Osteocyte (in vitro differentiated cells): Measurements from ENCODE around the gene PLEKHH1. TPM values are rescaled to one million over a fixed set of nuclear protein-coding genes. Genes with fewer than 3 reads are reported as not detected.

ENCODE experiments used
- DNase-seq: peaks from one replicate; pipeline ENCODE4 v3.0.0; 2021; ENCODE audit warnings: mixed read lengths; ENCODE audit not compliant: unreplicated experiment; ENCODE audit errors: extremely low spot score
- H3K27ac Mint-ChIP-seq: one replicate; pipeline ENCODE4 v1.8.0; 2021; ENCODE audit warnings: mild to moderate bottlenecking, mixed read lengths; ENCODE audit not compliant: unreplicated experiment
- H3K27me3 Mint-ChIP-seq: one replicate; pipeline ENCODE4 v1.8.0; 2021; ENCODE audit warnings: mixed read lengths; ENCODE audit not compliant: unreplicated experiment
- H3K36me3 Mint-ChIP-seq: one replicate; pipeline ENCODE4 v1.8.0; 2021; ENCODE audit warnings: mixed read lengths; ENCODE audit not compliant: unreplicated experiment
- H3K4me1 Mint-ChIP-seq: one replicate; pipeline ENCODE4 v1.8.0; 2021; ENCODE audit warnings: mixed read lengths; ENCODE audit not compliant: unreplicated experiment
- H3K4me3 Mint-ChIP-seq: one replicate; pipeline ENCODE4 v1.8.0; 2021; ENCODE audit warnings: mild to moderate bottlenecking, moderate library complexity, mixed read lengths; ENCODE audit not compliant: unreplicated experiment
- H3K9me3 Mint-ChIP-seq: one replicate; pipeline ENCODE4 v1.8.0; 2021; ENCODE audit warnings: mixed read lengths; ENCODE audit not compliant: unreplicated experiment
- total RNA-seq: library from RNA; stranded (reverse); gene quantifications from 2 replicates; pipeline ENCODE4 v1.2.1, GENCODE V29; 2021
- TF ChIP-seq, protein P1 (sequence below): fragments of 200-600 bp; sonication (generic); IDR thresholded peaks from 2 replicates; pipeline ENCODE4 v1.5.0; 2021; ENCODE audit warnings: antibody characterized with exemption, mild to moderate bottlenecking, moderate library complexity

The PLEKHH1 gene
- total RNA-seq, 1 donor from 2014 or later, result 1.0 TPM

DNA sequence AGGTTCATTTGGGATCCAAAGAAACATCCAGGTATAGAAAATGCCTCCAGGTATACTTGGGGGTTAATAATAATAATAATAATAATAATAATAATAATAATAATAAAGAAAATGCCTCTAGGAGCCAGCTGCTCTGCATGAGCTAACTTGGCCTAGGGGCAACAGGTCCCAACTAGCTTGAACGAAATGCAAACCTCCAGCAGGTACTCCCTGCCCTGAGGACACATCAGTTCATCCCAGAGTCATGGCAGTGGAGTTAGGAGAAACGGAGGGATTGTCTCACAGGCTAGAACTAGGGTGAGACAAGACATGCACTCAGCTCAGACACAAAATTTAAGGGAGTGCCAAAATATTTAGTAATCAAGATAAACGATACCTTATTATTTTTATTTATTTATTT is 32.1 kb upstream of the PLEKHH1 start:
- Mint-ChIP-seq H3K36me3 (no peaks in the 10 kb centered on the region), H3K27me3 (peaks cover 14% of the 10 kb centered on the region)
- TF ChIP-seq, protein P1, sequence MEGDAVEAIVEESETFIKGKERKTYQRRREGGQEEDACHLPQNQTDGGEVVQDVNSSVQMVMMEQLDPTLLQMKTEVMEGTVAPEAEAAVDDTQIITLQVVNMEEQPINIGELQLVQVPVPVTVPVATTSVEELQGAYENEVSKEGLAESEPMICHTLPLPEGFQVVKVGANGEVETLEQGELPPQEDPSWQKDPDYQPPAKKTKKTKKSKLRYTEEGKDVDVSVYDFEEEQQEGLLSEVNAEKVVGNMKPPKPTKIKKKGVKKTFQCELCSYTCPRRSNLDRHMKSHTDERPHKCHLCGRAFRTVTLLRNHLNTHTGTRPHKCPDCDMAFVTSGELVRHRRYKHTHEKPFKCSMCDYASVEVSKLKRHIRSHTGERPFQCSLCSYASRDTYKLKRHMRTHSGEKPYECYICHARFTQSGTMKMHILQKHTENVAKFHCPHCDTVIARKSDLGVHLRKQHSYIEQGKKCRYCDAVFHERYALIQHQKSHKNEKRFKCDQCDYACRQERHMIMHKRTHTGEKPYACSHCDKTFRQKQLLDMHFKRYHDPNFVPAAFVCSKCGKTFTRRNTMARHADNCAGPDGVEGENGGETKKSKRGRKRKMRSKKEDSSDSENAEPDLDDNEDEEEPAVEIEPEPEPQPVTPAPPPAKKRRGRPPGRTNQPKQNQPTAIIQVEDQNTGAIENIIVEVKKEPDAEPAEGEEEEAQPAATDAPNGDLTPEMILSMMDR, result no peak

GRCh38 chr14:67501670-67502069 is 31.4 kb upstream of the PLEKHH1 start:
- TF ChIP-seq, protein P1, result no peak
- Mint-ChIP-seq H3K27ac (no peak overlapping the region), H3K4me3 (no peak overlapping the region), H3K4me1 (no peaks in the 10 kb centered on the region), H3K36me3 (no peaks in the 10 kb centered on the region), H3K9me3 (no peaks in the 10 kb centered on the region), H3K27me3 (peaks cover 14% of the 10 kb centered on the region)
- no peak for DNase-seq

More for the DNA sequence above, 32.1 kb upstream of the PLEKHH1 start:
- Mint-ChIP-seq H3K27ac (no peak overlapping the region), H3K4me1 (no peaks in the 10 kb centered on the region), H3K4me3 (no peak overlapping the region), H3K9me3 (no peaks in the 10 kb centered on the region)
- DNase-seq, result no peak

DNA sequence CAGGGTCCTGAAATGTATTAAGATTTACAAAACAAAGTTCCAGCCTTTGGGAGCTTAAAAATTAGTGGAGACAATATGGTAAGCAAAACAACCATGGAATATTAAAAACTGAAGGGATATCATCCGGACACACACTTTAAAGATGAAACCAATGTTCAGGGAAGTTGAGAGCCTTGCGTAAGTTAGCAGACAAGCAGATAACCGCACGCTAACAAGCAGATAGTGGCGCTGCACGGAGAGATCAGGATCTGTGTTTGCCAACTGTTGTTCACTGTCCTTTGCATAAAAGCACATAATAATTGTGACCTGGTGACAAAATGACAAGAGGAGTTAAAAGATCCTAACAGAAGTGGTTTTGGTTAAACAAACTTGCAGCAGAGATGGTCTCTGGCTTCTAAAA is 30.2 kb upstream of the PLEKHH1 start:
- H3K27me3 Mint-ChIP-seq, result peaks cover 14% of the 10 kb centered on the region
- no peak overlapping the region for H3K27ac Mint-ChIP-seq
- H3K4me1 Mint-ChIP-seq, result no peaks in the 10 kb centered on the region
- no peak for DNase-seq
- H3K36me3 Mint-ChIP-seq, result no peaks in the 10 kb centered on the region
- H3K9me3 Mint-ChIP-seq, result no peaks in the 10 kb centered on the region
- no peak overlapping the region for H3K4me3 Mint-ChIP-seq
- TF ChIP-seq, protein P1, result no peak

DNA sequence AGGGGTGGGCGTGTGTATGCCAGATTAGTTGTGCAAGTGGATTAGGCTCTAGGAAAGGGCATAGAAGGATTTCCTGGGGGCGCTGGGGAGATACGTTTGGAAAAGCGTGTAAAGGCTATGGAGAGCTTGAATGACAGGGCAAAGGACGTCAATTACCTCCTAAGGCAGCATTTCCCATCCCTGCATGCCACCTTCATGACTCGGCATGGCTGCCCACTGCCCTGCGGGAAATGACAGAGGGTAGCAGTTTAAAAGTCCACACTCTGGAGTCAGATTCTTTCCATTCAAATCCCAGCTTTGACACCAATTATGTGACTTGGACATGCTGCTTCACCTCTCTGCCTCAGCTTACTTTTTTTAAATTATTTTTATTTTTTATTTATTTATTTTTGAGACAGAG is 29.8 kb upstream of the PLEKHH1 start:
- TF ChIP-seq, protein P1, result no peak
- H3K27me3 Mint-ChIP-seq, result peaks cover 16% of the 10 kb centered on the region
- H3K4me3 Mint-ChIP-seq, result no peak overlapping the region
- H3K4me1 Mint-ChIP-seq, result no peaks in the 10 kb centered on the region
- no peaks in the 10 kb centered on the region for H3K36me3 Mint-ChIP-seq
- no peaks in the 10 kb centered on the region for H3K9me3 Mint-ChIP-seq
- H3K27ac Mint-ChIP-seq, result no peak overlapping the region
- DNase-seq, result no peak

GRCh38 chr14:67505254-67505653 is 27.8 kb upstream of the PLEKHH1 start:
- Mint-ChIP-seq H3K27ac (no peak overlapping the region), H3K36me3 (no peaks in the 10 kb centered on the region), H3K27me3 (peaks cover 11% of the 10 kb centered on the region)

More at GRCh38 chr14:67505254-67505653, 27.8 kb upstream of the PLEKHH1 start:
- no peak for DNase-seq
- Mint-ChIP-seq H3K4me1 (no peaks in the 10 kb centered on the region), H3K4me3 (no peak overlapping the region), H3K9me3 (no peaks in the 10 kb centered on the region)
- TF ChIP-seq, protein P1, result no peak
